Measurements from ENCODE around the gene STOX2.

Gene STOX2

DNA sequence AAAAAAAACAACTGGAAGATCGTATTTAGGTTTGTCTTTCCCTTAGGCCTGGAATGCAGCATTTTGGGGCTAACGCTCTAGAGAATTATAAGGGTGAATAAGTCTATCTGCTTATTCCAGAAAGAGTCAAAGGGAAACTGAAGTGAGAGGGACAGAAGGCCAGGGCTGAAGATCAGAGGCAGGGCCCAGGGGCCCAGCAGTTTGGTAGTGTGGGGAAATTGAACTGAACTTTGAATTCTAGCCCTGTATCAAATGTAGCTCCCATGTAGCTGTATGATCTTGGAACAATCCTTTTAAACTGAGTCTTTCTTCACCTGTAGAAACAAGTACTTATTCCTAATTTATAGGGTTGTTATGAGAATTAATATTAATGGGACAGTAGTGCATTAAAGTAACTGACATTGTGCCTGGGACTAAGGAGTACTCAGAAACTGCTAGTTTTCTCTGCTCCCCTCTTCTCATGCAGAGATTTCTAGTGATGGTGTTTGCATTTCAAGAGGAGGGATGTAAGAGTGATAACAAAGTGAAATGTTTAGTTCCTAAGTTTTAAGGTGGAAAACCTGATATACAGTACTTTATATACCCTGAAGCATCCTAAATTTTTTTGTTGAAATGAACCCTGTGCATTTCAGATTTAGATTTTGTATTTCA is 30.4 kb downstream of the STOX2 start:
- no peak overlapping the region for H3K27ac ChIP-seq (ENCODE audit: low read depth, low read length, poor library complexity, severe bottlenecking)
- H3K4me2 ChIP-seq (ENCODE audit: low read length) = no peak overlapping the region
- no peaks in the 10 kb centered on the region for H3K9me3 ChIP-seq (ENCODE audit: low read length)
- no peak overlapping the region for H3K4me3 ChIP-seq (ENCODE audit: low read depth, low read length, poor library complexity, severe bottlenecking)
- no peak overlapping the region for H2AFZ ChIP-seq (ENCODE audit: low read length)
- H3K9me2 ChIP-seq (ENCODE audit: low read depth, low read length) = no peaks in the 10 kb centered on the region
- no peaks in the 10 kb centered on the region for H3F3A ChIP-seq (ENCODE audit: insufficient read depth, low read length)
- no peak for TF ChIP-seq EZH2 (IDR thresholded peaks at IDR 0.05; ENCODE audit: borderline replicate concordance, low read length)
- H3K4me1 ChIP-seq (ENCODE audit: insufficient read depth, low read length, severe bottlenecking) = no peaks in the 10 kb centered on the region
- H3K36me3 ChIP-seq (ENCODE audit: insufficient read depth, low read length) = no peaks in the 10 kb centered on the region
- no peak overlapping the region for H3K9ac ChIP-seq (ENCODE audit: low read length)
- H3K27me3 ChIP-seq (ENCODE audit: insufficient read depth, low read length) = no peaks in the 10 kb centered on the region
- H3K79me2 ChIP-seq (ENCODE audit: insufficient read depth, low read length) = no peaks in the 10 kb centered on the region
- no peaks in the 10 kb centered on the region for H4K20me1 ChIP-seq (ENCODE audit: insufficient read depth, low read length)

DNA sequence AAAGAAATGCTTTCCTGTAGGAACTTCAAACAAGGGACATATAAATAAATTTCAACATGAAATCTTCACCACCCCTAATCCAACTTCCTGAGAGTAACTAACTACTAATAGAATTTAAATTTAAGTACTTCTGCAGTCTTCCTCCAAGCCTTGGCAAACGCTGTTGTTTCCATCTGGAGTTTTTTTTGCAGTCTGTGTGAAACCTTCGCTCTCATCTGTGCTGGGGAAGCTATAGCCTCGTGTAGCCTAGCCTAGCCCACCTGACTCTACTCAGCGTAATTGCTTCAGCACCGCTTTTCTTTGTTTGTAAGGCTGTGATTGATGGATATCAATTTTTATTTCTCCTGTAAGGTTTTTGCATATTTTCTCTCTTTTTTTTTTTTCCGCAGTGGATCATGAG is 30.9 kb downstream of the STOX2 start:
- H3K4me2 ChIP-seq (ENCODE audit: low read length) = no peak overlapping the region
- no peak overlapping the region for H3K27ac ChIP-seq (ENCODE audit: low read depth, low read length, poor library complexity, severe bottlenecking)
- H2AFZ ChIP-seq (ENCODE audit: low read length) = no peak overlapping the region
- H3K9me2 ChIP-seq (ENCODE audit: low read depth, low read length) = no peaks in the 10 kb centered on the region
- no peaks in the 10 kb centered on the region for H3K9me3 ChIP-seq (ENCODE audit: low read length)
- H3K4me1 ChIP-seq (ENCODE audit: insufficient read depth, low read length, severe bottlenecking) = no peaks in the 10 kb centered on the region
- H4K20me1 ChIP-seq (ENCODE audit: insufficient read depth, low read length) = no peaks in the 10 kb centered on the region
- no peaks in the 10 kb centered on the region for H3K36me3 ChIP-seq (ENCODE audit: insufficient read depth, low read length)
- no peaks in the 10 kb centered on the region for H3K79me2 ChIP-seq (ENCODE audit: insufficient read depth, low read length)
- H3K4me3 ChIP-seq (ENCODE audit: low read depth, low read length, poor library complexity, severe bottlenecking) = no peak overlapping the region
- no peak overlapping the region for H3K9ac ChIP-seq (ENCODE audit: low read length)
- no peak for TF ChIP-seq EZH2 (IDR thresholded peaks at IDR 0.05; ENCODE audit: borderline replicate concordance, low read length)
- TF ChIP-seq CTCF (IDR thresholded peaks at IDR 0.05; ENCODE audit: low read length) = no peak
- no peaks in the 10 kb centered on the region for H3K27me3 ChIP-seq (ENCODE audit: insufficient read depth, low read length)
- H3F3A ChIP-seq (ENCODE audit: insufficient read depth, low read length) = no peaks in the 10 kb centered on the region

- H3K4me2 ChIP-seq (ENCODE audit: low read length) = no peak overlapping the region
- H3F3A ChIP-seq (ENCODE audit: insufficient read depth, low read length) = no peaks in the 10 kb centered on the region
- H3K4me1 ChIP-seq (ENCODE audit: insufficient read depth, low read length, severe bottlenecking) = no peaks in the 10 kb centered on the region
- no peaks in the 10 kb centered on the region for H3K27me3 ChIP-seq (ENCODE audit: insufficient read depth, low read length)
- no peaks in the 10 kb centered on the region for H4K20me1 ChIP-seq (ENCODE audit: insufficient read depth, low read length)
- H3K4me3 ChIP-seq (ENCODE audit: low read depth, low read length, poor library complexity, severe bottlenecking) = no peak overlapping the region
- H3K27ac ChIP-seq (ENCODE audit: low read depth, low read length, poor library complexity, severe bottlenecking) = no peak overlapping the region
- H2AFZ ChIP-seq (ENCODE audit: low read length) = no peak overlapping the region
- no peaks in the 10 kb centered on the region for H3K9me3 ChIP-seq (ENCODE audit: low read length)
- no peaks in the 10 kb centered on the region for H3K79me2 ChIP-seq (ENCODE audit: insufficient read depth, low read length)
- no peak overlapping the region for H3K9ac ChIP-seq (ENCODE audit: low read length)
- H3K36me3 ChIP-seq (ENCODE audit: insufficient read depth, low read length) = no peaks in the 10 kb centered on the region
- no peaks in the 10 kb centered on the region for H3K9me2 ChIP-seq (ENCODE audit: low read depth, low read length)
- TF ChIP-seq EZH2 (IDR thresholded peaks at IDR 0.05; ENCODE audit: borderline replicate concordance, low read length) (no peak), CTCF (IDR thresholded peaks at IDR 0.05; ENCODE audit: low read length) (no peak)
Observed at GRCh38 chr4:183936574-183937345, 31.7 kb downstream of the STOX2 start.

All from OCI-LY1 (cell line).